Measurements from ENCODE around the gene SLC22A23.

- TF ChIP-seq, protein P1, sequence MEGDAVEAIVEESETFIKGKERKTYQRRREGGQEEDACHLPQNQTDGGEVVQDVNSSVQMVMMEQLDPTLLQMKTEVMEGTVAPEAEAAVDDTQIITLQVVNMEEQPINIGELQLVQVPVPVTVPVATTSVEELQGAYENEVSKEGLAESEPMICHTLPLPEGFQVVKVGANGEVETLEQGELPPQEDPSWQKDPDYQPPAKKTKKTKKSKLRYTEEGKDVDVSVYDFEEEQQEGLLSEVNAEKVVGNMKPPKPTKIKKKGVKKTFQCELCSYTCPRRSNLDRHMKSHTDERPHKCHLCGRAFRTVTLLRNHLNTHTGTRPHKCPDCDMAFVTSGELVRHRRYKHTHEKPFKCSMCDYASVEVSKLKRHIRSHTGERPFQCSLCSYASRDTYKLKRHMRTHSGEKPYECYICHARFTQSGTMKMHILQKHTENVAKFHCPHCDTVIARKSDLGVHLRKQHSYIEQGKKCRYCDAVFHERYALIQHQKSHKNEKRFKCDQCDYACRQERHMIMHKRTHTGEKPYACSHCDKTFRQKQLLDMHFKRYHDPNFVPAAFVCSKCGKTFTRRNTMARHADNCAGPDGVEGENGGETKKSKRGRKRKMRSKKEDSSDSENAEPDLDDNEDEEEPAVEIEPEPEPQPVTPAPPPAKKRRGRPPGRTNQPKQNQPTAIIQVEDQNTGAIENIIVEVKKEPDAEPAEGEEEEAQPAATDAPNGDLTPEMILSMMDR (IDR thresholded peaks at IDR 0.05): no peak
- no peak for TF ChIP-seq POLR2A (IDR thresholded peaks at IDR 0.05)
Measured at GRCh38 chr6:3336859-3337515, 119.9 kb downstream of the SLC22A23 start.

All from adrenal gland (tissue), 5 donors.